ENCODE measurements around the gene NME2.
A peak's percentile ranks its signal among the peaks of the same experiment; 100 is the strongest.
"Not testable (repeated sequence)": the region's sequence is repeated elsewhere in the genome, so short reads cannot be mapped to it uniquely, and the experiment has no call there.

The NME2 gene

GRCh38 chr17:51166198-51166986 is at the start of gene NME2:
Gene NME2 (plus strand): TSS chr17:51166411. CDS start chr17:51166831, 420 bp downstream.
- DNase-seq (ENCODE audit: low read depth in 2 of 2) = peak; percentile 59 to 76

DNA sequence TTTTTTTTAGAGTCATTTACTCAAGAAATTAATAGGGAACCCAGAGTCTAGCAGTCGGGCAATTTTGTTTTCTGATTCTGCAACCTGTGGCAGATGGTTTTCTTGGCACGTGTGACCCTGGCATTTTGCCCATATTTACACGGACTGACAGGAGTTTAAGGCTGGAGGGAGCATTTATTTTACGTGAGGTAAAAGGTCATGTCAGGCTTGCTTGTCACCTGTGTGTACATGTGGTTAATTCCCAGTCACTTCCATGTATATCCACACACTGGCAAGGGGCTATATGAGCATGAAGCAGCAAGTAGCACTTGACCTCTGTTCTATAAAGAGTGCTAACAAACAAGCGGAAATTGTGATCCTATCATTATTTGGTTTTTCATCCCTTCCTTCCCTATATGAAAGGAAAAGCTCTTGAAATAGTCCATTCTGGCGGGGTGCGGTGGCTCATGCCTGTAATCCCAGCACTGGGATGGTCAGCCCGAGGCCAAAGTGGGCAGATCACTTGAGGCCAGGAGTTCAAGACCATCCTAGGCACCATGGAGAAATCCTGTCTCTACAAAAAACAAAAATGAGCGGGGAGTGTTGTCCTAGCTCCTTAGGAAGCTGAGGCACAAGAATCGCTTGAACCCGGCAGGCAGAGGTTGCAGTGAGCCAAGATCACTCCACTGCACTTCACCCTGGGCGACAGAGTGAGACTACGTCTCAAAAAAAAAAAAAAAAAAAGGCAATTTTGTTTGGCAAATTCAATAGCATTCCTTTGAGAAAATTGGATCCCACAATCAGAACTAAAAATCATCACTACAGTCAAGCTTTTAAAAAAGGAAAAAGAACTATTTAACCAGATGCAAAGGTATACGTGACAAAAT is 47.6 kb upstream of the NME2 start:
- no peak for DNase-seq (ENCODE audit: low read depth in 2 of 2)

DNA sequence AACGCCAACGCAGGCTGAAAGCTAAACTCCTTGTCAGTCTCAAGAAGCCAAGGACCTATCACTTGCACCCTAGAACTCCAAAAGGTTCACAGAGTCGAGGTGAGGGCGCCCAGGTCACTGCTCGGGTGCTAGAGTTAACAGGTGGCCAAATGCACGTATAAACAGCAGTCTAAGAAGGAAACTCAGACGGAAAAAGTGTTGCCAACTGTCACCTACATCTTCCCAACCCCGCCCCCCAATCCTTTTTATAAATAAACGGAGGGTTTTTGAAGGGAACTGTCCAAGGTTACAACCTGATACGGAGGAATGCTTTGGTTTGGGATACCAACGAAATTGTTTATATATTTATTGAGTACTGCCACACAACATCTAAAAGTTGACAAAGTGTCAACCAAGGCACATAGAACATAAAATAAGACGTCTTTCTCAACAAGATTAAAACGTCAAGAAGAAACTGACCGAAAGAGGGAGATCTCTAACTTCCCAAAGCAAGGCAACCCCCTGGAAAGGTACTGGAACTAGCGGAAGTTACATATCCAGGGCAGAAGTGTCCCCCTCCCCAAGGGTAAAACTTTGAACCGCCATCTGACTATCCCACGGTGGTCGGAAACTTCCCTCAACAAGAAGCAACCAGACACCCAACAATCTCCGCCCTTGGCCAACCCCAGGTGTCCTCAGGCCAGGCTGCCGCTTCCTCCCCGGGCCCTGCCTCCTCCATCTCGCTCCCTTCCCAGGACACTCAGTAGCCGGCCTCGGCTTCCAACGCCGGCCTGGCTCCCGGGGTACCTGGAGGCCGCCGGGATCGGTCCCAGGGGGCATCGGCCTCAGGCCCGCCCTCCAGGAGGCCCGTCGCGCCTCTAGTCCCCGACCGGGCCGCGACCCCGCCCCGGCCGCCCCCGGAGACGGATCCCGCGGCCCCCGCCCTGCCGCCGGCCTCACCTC is 46.5 kb upstream of the NME2 start:
- peak in 1 of 2 donors; percentile 15 for DNase-seq (ENCODE audit: low read depth in 2 of 2)

DNA sequence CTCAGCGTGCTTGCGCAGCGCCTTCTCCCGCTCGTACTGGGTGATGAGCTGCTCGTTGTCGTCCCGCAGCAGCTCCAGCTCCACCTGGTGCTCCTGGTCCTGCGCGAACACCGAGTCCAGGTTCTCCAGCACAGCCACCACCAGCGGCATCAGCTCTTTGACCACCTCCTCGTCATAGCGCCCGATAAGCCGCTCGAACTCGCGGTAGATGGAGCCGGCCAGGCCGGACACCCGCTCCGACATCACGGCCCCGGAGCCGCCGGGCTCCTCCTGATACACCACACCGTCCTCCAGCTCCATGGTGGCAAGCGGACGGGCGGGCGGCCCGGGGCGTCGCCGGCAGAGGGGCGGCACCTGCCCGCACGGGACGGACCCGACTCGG is 45.9 kb upstream of the NME2 start:
- peak; percentile 15 to 38 for DNase-seq (ENCODE audit: low read depth in 2 of 2)

- peak; percentile 79 to 86 for DNase-seq (ENCODE audit: low read depth in 2 of 2)
Measured at GRCh38 chr17:51120739-51121619, 45.2 kb upstream of the NME2 start, which contains the start of gene SPAG9. Gene SPAG9 (minus strand): TSS chr17:51120868. CDS start chr17:51120656, 212 bp downstream.

- DNase-seq (ENCODE audit: low read depth in 2 of 2) = peak; percentile 78 to 84
Measured at GRCh38 chr17:51121620-51122472, 44.4 kb upstream of the NME2 start.

DNA sequence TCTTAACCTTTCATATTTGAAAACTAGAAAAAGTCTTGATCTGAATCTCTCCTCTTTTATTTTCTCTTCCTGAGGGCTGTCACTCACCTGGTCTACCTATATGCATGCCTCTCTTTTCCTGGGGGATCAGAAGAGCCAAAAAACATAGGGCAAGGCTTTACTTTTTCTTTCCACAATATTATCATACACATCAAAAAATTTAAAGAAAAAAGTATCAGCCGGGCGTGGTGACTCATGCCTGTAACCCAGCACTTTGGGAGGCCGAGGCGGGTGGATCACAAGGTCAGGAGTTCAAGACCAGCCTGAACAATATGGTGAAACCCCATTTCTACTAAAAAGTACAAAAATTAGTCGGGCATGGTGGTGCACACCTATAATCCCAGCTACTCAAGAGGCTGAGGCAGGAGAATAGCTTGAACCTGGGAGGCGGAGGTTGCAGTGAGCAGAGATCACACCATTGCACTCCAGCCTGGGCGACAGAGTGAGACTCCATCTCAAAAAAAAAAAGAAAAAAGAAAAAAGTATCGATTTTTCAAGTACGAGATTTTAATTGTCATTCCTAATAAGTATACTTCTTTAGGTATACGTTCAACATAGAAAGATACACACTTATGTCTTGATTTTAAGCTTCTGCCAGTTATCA is 43.6 kb upstream of the NME2 start:
- DNase-seq (ENCODE audit: low read depth in 2 of 2) = not testable (repeated sequence)

GRCh38 chr17:51124640-51125503 is 41.3 kb upstream of the NME2 start:
- no peak for DNase-seq (ENCODE audit: low read depth in 2 of 2)

GRCh38 chr17:51128076-51128475 is 38.1 kb upstream of the NME2 start:
- DNase-seq (ENCODE audit: low read depth in 2 of 2) = no peak

DNA sequence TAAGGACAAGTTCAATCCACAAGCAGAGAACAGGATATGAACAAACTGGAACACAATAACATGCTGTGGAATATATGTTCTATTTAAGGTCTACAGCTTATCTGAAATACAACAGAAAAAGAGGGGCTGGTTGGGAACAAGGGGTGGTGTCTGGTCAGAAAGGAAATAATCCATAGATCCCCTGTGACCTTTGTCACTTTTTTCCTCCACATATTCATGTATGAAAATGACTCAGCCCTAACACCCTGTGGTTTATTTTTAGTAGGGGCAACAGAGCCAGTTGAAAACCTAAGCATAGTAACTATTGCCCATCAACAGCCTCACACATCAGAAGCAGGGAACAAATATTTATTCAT is 33.3 kb upstream of the NME2 start:
- DNase-seq (ENCODE audit: low read depth in 2 of 2) = no peak

DNA sequence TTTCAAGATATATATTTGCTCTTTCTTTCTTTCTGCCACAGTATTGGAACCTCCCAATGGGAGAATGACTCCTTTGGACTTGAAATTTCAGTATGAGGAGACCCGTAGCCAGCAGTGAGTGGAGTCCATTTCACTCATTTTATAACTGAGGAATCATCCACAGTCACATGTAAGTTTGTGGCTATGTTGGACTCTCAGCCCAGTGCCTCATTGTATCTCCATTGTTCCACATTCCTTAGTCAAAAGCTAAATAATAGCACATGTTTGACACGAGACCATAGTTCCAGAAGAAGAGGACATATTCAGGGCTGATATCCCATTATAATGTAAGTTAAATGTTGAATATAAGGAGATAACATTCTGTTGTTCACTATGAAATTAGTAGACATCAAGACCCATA is 32.8 kb upstream of the NME2 start:
- no peak for DNase-seq (ENCODE audit: low read depth in 2 of 2)

DNA sequence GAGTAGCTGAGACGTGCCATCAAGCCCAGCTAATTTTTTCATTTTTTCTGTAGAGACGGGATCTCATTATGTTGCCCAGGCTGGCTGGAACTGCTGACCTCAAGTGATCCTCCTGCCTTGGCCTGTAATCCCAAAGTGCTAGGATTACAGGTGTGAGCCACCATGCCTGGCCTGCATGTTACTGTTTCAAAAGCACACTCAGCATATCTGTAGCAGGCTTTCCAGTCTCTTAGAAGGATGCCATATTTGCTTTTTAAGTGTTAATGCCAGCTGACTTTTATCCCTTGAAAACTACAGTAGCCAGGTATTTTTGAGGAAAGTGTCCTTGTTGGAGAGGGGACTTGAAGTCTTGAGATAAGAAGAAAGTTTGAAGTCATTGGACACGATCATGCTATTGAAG is 30.3 kb upstream of the NME2 start:
- no peak for DNase-seq (ENCODE audit: low read depth in 2 of 2)

GRCh38 chr17:51142597-51142996 is 23.6 kb upstream of the NME2 start:
- DNase-seq (ENCODE audit: low read depth in 2 of 2) = no peak

- no peak for DNase-seq (ENCODE audit: low read depth in 2 of 2)
Measured at GRCh38 chr17:51144266-51145022, 21.8 kb upstream of the NME2 start.

GRCh38 chr17:51147650-51148049 is 18.6 kb upstream of the NME2 start:
- no peak for DNase-seq (ENCODE audit: low read depth in 2 of 2)

GRCh38 chr17:51149163-51149562 is 17.0 kb upstream of the NME2 start:
- no peak for DNase-seq (ENCODE audit: low read depth in 2 of 2)

DNA sequence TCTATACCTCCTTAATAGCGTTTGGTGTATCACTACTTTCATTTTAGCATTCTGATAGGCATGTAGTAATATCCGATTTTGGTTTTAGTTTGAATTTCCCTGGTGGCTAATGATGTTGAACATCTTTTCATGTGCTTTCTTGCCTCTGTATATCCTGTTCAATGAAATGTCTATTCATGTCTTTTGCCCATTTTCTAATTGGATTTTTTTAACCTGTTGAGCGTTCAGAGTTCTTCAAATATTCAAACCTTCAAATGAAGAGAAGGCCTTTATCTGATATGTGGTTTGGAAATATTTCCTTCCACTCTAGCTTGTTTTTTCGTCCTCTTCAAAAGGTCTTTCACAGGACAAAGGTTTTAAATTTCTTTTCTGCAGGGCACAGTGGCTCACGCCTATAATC is 15.3 kb upstream of the NME2 start:
- no peak for DNase-seq (ENCODE audit: low read depth in 2 of 2)

Measured in stimulated activated CD4-positive, alpha-beta T cell treated with anti-CD3 and anti-CD28 coated beads, Interleukin-1b, Interleukin-23, amount 100 ng/mL, for 4 hours (primary cell).